Activated CD4-positive, alpha-beta T cell treated with anti-CD3 and anti-CD28 coated beads, Interleukin-2, Interleukin-4, amounts not matched to agents 100 ng/mL and 50 ng/mL, durations not matched to agents 16 hours and 8 hours (primary cell): Measurements from ENCODE around the gene PDIA2.
A peak's percentile ranks its signal among the peaks of the same experiment; 100 is the strongest.
"Not testable (repeated sequence)": the region's sequence is repeated elsewhere in the genome, so short reads cannot be mapped to it uniquely, and the experiment has no call there.

ENCODE experiments used
- DNase-seq: peaks from one replicate; pipeline ENCODE4 v3.0.0-alpha.2; 2020; ENCODE audit warnings: low spot score

Gene PDIA2

DNA sequence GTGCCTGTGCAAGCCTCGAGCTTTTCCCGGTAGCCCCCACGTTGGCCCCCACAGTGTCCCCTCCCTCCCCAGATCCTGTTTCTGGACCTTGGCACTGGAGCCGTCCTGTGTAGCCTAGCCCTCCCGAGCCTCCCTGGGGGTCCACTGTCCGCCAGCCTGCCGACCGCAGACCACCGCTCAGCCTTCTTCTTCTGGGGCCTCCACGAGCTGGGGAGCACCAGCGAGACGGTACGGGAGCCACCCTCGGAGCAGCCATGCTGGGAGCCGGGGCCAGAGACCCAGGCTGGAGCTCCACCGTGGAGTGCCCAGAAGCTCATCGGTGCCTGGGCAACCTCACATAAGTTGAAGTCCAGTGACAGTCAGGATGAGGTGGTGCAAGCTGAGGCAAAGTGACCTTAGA, 19.0 kb upstream of the PDIA2 start:
- no peak for DNase-seq

DNA sequence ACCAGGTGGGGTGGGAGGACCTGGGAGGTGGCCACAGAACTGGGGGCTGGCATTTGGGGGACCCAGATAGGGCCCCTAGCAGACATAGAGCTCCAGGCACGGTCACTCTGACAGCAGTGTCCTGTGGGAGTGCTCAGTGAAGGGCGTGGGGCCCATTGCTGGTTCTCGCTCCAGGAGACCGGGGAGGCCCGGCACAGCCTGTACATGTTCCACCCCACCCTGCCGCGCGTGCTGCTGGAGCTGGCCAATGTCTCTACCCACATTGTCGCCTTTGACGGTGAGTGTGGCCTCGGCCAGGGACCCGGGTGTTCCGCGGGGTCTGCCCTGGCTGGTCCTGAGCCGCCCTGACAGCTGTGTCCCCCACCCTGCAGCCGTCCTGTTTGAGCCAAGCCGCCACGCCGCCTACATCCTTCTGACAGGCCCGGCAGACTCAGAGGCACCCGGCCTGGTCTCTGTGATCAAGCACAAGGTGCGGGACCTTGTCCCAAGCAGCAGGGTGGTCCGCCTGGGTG, 18.5 kb upstream of the PDIA2 start:
- DNase-seq, result no peak

DNA sequence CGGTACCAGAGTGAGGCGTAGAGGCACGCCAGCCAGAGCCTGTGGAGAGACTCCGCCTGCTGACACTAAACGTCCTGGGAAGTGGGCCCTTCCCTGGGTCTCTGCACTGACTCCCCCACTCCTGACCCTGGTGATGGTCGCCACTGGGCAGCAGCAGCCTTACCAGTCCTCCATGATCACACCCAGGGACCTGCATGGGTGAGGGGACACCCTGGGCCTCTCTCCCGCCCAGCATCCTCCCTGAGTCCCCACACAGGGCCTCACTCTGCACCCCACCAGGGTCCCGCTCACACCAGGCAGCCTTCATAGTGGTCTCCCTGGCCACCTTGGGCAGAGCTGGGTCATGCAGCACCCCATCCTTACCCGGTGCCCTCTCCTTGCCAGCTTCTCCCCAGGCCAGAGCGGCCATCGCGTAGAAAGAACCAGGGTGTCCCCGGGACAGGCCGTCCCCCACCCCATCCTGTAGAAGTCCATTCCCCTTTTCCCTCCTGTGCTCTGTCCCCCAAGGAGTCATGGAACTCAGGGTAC, 17.9 kb upstream of the PDIA2 start:
- no peak for DNase-seq

DNA sequence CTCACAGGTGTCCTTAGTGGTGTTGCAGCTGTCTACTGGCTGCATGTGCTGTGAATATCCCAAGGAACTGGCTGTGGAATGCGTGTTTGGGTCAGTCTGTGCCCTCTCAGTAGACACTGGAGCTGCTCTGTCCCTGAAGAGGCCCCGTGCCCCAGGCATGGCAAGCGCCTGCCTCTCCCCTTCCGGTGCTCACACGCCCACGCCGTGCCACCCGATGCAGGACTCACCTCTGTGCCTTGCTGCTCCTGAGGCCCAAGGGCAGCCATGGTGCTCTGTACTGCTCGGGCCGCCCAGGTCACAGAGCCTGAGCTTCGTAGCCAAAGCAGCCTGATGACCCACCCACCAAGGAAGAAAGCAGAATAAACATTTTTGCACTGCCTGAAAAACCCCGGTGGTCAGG, 17.3 kb upstream of the PDIA2 start:
- DNase-seq, result no peak

DNA sequence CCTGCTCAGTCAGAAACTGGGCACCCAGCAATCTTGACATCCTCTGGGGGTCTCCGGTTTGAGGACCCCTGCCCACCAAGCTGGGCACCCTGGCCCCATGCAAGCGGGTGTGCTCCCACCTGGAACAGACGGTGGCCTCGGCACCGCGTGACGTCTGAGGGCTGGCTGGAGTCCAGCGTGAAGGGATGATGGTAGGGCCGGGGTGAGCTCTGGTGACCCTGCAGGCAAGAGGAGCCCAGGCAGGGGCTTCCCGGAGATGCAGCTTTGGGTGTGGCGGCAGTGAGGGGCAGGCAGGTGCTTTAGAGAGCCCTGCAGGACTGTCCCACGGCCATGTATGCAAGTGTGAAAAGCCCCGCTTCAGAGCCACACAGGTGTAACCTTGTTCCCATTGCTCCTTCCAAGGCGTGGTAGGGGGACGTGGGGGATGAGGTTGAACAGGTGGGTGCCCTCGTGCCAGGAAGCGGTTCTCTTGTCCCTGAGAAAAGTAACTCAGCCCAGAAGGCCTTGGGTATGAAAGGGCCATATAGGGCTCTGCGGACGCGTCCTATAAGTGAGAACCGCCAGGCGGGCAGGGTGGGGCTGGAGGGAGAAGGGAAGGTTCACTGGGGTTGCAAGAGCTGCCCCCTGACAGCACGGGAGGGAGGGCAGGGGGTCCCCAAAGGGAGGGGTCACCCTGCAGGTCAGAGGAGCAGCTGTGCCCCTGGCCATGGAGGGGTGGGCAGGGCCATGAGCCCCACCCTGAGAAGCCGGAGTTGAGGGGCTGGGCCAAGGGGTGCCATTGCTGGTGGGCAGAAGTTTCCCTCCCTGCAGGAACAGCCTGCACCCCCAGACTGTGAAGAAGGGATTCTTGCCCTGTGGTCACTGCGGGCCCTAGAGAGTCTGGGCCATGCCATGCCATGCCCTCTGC, 16.5 kb upstream of the PDIA2 start:
- no peak for DNase-seq

DNA sequence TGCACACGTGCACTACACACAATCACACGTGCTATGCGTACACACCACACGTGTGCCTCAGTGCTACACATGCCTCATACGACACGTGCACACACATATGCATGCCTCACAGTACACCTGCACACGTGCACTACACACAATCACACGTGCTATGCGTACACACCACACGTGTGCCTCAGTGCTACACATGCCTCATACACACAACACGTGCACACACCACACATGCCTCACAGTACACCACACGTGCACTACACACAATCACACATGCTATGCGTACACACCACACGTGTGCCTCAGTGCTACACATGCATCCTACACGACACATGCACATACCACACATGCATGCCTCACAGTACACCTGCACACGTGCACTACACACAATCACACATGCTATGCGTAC, 15.4 kb upstream of the PDIA2 start:
- DNase-seq, result not testable (repeated sequence)

DNA sequence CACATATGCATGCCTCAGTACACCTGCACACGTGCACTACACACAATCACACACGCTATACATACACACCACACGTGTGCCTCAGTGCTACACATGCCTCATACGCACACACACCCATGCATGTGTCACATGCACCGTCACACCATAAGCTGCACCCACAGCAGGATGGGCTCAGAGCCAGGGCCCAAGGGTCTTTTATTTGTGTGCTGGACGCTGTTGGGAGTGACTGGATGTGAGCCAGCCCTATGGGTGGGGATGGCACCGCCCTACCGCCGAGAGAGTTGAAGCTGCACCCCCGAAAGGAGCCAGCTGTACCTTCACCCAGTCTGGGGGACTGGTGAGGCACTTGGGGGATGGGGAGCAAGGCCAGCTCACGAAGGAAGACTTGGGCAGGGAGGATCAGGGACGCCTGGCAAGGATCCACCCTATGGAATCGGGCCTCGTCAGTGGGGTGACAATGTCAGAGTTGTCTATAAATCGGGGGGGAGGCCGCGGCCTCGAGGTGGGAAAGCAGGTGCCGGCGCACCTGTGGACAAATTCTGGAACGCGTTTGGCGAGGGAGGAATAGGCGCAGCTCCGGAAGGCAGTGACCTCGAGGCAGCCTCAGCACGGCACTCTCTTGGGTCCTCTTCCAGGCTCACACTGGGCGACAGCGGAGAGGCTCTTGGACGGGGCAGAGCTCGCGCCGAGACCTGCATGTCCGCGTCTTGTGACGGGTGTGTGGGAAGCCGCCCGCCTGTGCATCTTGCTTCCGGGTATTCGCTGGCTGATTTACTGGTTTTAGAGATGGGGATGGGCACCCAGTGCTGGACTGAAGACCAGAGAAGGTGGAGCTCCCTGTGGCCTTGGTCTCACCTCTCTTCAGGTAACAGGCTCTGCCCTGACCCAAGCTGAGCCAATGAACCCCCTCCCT, 14.6 kb upstream of the PDIA2 start:
- no peak for DNase-seq

DNA sequence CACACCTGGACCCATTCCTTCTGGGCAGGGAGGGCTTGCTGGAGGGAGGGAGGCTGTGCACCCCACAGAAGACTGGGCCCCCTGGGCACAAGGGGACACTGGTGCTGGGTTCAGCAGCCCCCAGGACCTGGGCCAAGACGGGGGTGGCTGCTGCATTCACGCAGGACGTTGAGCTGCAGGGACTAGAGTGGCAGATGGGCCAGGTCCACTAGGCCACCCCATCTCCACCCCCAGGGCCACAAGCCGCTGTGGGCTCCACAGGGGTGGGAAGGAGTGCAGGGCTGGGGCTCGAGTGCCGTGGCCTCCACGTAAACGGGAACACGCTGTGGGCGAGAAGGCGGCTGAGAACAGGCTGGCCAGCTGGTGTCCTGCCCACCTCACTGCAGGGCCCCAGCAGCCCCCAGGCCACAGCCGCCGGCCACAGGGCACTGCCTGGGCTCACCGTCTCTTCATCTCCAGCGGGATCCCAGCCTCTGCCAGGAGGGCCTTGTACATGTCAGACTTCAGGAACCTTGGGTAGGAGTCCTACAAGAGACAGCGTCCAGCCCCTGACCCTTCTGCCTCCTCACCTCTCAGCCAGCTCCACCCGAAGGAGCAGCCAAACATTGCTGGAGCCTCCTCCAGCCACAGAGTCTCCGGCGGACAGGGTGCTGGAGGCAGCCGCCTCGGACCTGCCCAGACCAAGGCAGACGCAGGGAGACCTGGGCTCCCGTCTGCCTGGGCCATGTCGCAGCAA, 13.7 kb upstream of the PDIA2 start:
- no peak for DNase-seq

DNA sequence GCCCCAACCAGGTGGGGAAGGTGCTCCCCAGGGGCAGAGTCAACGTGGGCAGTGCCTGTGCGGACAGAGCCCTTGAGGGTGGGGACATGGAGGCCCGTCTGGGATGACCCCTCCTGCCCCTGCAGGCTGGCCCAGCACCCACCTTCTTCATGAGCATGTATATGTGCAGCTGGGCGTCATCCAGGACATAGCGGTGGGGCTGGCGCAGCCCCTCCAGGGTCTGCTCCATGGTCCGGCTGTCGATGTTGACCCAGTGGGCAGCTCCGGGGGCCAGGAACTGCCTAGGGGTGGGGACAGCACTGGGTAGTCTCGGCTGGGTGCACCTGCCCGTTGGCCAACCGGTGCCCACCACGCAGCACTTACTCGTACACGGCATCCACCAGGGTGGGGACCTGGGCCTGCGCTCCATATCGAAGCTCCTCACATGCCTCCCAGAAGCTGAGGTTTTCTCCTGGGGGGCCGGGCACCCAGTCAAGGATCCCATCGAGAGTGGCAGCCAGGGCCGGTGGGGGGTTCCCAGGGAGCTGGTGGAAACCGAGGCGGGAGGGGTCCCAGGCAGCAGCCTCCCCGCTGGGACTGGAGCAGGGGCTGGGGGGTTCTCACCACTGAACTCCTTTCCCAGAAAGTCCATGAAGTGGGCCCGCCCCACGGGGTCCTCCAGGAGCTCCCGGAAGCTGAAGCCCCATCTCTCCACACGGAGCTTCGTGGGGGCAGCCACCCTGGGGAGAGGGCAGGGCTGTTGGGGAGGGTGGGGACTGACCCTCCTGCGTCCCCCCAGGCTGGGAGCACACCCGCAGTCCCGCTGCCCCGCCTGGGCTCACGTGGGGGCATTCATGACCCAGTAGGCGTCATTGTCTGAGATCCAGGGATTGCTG, 12.3 kb upstream of the PDIA2 start:
- no peak for DNase-seq

DNA sequence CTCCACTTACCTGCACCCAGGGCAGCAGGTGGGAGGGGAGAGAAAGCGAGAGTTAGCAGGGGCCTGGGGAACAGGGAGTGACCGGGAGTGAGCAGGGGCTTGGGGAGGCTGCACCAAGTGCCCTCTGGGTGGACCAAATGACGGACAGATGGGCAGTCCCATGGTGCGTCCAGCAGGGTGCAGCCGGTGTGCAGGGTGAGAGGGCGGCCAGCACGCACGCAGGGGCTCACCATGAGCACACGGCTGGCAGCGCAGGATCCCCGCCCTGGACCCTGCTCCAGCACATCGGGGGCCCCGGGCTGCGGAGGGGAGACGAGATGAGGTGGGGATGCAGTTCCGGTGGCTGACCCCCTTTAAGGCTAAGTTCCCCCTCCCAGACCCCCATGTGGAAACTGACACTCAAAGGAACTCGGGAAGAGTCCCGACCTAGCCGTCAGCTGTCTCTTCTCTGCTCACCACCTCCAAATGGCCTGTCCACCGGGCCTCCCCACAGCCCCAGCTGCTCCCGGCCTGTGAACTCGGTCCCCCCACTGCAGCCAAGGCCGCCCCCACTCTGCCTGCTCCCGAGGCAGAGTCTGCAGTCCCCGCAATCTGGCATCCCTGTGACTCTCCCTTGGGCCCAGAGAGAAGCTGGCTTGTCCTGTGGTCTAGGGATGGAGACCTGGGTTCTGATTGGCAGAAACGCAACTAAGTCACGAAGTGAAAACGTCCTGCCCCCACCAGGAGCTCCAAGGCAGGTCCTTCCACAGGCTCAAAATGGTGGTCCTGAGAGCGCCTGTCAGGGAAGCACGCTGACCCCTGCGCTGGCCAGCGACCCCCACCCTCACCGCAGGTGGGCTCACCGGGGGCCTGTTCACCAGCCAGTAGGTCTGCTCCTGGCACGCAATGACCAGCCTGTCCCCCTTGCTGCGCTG, 10.1 kb upstream of the PDIA2 start:
- no peak for DNase-seq

DNA sequence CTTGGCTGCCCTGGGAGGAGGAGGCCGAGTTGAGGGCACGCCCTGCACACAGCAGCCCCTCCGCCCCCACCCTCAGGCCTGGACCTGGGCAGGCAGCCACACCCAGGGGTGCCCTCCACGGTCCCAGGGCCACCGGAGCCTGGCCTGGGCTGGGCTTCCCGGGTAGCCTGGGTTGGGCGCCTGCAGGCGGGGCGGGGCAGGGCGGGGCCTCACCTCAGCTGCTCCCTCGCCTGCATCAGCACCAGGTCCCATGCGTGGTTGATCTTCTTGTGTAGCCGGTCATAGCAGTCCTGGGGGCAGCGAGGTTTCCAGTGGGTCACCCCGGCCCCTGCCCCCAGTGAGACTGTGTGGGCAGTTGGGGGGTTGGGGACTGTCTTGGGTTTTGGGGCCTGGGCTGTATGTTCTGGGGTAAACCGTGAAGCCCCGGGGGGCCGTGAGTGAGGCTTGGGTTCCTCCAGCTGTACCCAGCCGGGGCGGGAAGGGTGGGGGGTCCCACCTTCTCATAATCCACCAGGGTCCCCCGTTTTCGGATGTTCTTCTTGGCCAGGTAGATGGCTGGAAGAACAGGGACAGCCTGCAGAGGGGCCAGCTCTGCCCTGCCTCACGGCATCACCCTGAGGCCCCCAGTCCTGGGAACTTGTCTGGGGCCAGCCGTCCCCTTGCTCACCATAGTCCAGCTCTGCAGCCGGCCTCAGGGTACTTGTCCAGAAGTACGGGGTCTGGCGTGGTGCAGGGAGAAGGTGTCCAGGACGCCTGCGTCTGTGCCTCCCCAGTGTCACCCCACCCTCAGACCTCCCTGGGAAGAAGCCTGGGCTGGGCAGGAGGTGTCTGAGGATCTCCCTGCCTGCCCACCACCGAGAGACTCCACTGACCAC, 9.2 kb upstream of the PDIA2 start:
- no peak for DNase-seq

DNA sequence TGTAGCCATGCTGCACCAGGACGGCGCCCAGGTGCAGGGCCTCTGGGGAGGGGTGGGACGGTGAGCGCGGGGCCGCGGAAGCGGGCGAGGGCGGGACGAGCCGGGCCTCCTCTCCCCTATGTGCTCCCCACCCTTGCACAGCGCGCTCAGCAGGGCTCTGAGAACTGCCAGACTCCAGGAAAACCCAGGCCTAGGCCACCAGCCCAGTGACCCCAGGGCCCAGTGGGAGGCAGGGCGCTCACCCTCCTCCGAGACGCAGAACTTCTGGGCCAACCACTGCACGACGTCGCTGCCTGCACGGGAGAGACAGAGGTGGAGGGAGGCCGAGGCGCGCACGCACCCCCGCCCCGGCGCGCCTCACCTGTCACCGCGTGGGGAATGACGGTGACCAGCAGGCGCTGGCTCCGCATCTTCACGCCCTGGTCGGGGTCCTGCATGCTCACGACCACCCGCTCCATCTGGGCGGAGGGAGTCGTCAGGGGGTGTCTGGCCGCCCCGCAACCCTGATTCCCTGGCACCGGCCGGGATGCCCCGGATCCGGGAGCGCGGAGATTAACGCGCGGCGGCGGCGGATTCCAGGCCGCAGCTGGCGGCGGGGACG, 7.8 kb upstream of the PDIA2 start:
- DNase-seq, result no peak

DNA sequence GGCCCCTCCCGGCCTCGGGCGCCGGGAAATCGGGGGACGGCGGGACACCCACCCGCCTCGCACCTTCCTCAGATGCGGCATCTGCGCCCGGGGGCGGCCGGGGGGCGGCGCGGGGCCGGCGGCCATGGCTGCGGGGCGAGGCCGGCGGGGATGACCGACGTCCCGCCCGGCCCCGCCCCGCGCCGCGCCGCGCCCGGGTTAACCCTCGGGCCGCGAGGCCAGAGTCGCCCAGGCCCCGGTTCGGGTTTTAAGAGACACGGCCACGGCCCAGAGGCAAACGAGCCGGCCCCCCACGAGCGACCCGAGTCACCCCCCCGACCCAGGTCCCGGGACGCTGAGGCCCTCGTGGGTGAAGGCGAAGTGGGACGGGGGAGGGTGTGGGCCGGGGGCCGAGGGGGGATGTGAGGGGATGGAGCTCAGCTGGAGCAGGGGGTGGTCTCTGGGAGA, 7.2 kb upstream of the PDIA2 start, which contains the start of gene RGS11:
Gene RGS11, minus strand, starts transcription at position 159 of the 447 bp plus-strand sequence. Its CDS starts 33 bp downstream, at position 126.
- DNase-seq, result no peak

DNA sequence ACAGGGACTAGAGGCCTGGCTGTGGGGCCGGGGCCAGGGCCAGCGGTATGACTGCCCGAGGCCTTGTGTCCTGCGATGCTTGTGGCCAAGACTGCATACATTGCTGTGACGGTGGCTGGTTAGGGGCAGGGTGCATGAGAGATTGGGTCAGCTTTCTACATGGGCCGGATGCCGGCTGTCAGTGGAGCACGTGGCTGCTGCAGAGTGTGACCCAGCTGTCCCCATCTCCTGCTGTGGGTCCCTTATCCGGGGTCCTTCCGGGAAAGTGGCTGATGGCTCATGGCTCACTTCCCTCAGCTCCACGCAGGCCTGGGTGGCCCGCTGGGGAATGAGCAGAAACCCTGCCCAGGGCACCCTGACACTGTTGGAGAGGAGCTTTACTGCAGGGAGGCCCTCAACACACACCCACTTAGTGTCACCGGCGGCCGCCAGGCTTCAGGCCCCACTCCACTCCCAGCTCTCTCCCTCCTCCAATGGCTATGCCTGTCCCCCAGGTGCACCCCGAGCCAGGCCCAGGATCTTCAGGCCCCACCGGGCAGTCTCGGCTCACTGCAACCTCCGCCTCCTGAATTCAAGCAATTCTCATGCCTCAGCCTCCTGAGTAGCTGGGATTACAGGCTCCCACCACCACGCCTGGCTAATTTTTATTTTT, 6.4 kb upstream of the PDIA2 start:
- DNase-seq, result no peak

DNA sequence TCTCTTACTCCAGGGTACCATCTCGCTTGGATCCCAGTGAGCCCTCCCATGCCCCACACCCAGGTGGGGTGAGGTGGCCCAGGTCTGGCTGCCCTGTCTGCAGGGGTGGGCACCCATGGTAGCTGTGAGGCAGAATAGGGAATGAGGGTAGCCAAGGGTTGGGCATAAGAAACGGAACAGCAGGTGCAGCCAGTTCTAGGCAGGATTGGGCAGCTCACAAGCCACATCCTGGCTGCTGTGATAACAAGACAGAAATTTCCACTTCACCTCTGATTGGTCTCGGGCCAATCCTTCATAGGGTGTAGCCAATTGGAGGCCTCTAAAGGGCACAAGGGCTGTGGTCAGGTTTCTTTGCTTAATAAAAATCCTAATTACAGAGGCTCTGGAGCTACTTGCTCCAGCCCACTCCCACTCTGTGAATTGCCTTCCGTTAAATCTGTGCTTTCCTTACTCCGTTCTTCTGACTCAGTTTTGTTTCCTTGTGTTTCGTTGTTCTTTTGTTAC, 4.0 kb upstream of the PDIA2 start:
- DNase-seq, result peak; percentile 49

DNA sequence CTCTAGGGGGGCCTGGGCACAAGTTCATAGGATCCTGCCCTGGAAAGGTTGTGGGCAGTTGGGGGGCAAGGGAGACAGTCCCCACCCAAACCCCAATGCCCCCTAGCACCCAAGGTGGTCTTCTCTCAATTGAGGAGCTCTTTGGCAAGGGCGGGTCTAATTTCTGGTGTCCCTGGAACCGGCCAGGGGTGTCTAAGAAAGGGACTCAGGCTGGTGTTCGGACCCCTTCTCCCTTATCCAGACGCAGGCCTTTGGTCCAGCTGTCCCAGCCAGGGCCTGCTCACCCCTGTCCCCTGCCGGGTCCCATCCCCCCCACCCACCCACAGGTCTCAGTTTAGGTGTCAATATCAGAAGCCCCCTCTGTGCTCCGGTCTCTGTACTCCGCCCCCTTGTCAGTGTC, 3.4 kb upstream of the PDIA2 start:
- no peak for DNase-seq

DNA sequence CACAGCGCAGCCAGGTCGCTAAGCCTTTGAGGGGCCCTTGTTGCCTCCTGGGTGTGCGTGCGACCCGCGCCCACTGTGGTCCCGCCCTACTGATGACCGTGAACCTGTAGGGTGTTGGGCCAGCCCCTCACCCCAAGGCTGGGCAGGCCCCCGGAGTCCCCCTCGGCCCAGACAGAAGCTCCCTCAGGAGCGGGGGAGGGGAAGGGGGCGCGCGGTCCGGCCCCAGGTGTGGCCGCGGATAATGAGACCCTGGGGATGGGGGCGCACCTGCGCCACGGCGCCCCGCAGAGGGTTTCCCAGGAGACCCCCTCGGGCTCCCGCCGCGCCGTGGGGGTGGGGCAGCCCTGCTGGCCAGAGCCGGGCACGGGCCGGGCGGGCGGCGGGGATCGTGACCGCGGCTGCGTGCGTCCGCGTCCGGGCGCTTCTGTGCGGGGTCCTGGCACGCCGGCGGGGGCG, 2.9 kb upstream of the PDIA2 start:
- no peak for DNase-seq
